ENCODE data around the gene CADPS2. TPM values are rescaled to one million over a fixed set of nuclear protein-coding genes. Genes with fewer than 3 reads are reported as not detected.

CADPS2 gene
- polyA plus RNA-seq, 1 donor (not counting 4 experiments of a cell fraction or from before 2014, with no cell fraction given): 0.35 TPM

DNA sequence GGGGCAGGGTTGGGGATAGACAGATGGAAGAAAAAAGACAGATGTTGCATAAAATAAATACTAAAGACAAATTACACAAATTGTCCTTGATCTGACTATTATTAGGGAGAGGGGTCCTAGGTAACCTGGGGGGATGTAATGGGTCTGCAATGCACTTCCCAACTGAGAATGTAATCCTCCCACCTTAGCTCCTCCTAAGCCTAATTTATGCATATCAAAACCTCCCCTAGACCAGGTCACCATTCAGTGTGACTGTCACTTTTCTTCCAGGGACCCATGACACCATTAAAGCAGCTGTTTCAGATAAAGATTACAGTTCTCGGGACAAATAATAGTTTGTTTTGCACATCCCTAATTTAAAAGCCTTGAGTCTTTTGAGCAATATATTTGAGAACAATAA, 447.8 kb downstream of the CADPS2 start:
- no peaks in the 10 kb centered on the region for H3K9me3 ChIP-seq (ENCODE audit: control insufficient read depth, low read depth, low read length)
- H3K9me1 ChIP-seq (ENCODE audit: control insufficient read depth, extremely low read depth, insufficient read depth, low read length): no peaks in the 10 kb centered on the region
- H3K27ac ChIP-seq (ENCODE audit: control insufficient read depth, insufficient read depth, low read length): no peak overlapping the region
- no peaks in the 10 kb centered on the region for H3K36me3 ChIP-seq (ENCODE audit: control insufficient read depth in 2 of 2, extremely low read depth in 1 of 2, insufficient read depth in 2 of 2, low read length in 2 of 2)
- H3K4me1 ChIP-seq (ENCODE audit: control insufficient read depth, extremely low read depth, insufficient read depth, low read length): no peaks in the 10 kb centered on the region
- TF ChIP-seq CTCF (optimal IDR thresholded peaks at IDR 0.05 in 1 of 3, IDR thresholded peaks at IDR 0.05 in 1 of 3, conservative IDR thresholded peaks at IDR 0.05 in 1 of 3; ENCODE audit: extremely low read depth in 1 of 3, insufficient read depth in 2 of 3, low read length in 3 of 3): no peak
- TF ChIP-seq EZH2 (IDR thresholded peaks at IDR 0.05; ENCODE audit: low read length): no peak
- H4K20me1 ChIP-seq (ENCODE audit: control insufficient read depth, extremely low read depth, insufficient read depth, low read length): no peaks in the 10 kb centered on the region
- H3K27me3 ChIP-seq (ENCODE audit: control insufficient read depth, extremely low read depth, insufficient read depth, low read length): no peaks in the 10 kb centered on the region
- no peaks in the 10 kb centered on the region for H3K79me2 ChIP-seq (ENCODE audit: control insufficient read depth, insufficient read depth, low read length)
- DNase-seq (ENCODE audit: low read depth, low spot score): no peak
- FAIRE-seq: no peak
- H3K9ac ChIP-seq (ENCODE audit: control insufficient read depth, extremely low read depth, insufficient read depth, low read length): no peak overlapping the region
- H3K4me3 ChIP-seq (ENCODE audit: control insufficient read depth in 2 of 3, extremely low read depth in 1 of 3, insufficient read depth in 2 of 3, low read depth in 1 of 3, low read length in 3 of 3): no peak overlapping the region
- H2AFZ ChIP-seq (ENCODE audit: control insufficient read depth, low read length): no peak overlapping the region
- H3K4me2 ChIP-seq (ENCODE audit: control insufficient read depth, extremely low read depth, insufficient read depth, low read depth, low read length): no peak overlapping the region
- dilution Hi-C loops (cut with MboI; ENCODE audit: extremely low pct_ligation_motif_present, low sequenced_read_pairs): no loop called here

DNA sequence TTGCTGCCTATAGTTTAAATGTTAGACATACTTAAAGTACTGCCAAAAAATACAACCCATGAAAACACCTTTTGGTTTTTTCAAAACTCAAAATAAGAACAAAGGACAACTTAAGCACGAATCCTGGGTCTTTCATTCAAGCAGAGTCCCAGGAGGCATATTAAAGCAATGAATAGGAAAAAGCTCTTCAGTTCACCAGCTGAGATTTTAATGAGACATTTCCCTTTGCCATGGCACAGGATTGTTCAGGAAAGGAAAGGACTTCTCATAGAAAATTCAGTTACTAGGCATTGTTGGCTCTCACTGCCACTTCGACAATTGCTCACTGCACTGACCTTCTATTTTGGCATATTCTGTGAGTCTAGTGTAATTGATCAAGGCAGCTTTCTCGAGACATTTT, 448.3 kb downstream of the CADPS2 start:
- H3K27me3 ChIP-seq (ENCODE audit: control insufficient read depth, extremely low read depth, insufficient read depth, low read length): no peaks in the 10 kb centered on the region
- H3K36me3 ChIP-seq (ENCODE audit: control insufficient read depth in 2 of 2, extremely low read depth in 1 of 2, insufficient read depth in 2 of 2, low read length in 2 of 2): no peaks in the 10 kb centered on the region
- DNase-seq (ENCODE audit: low read depth, low spot score) (no peak), FAIRE-seq (no peak)
- no peaks in the 10 kb centered on the region for H3K9me3 ChIP-seq (ENCODE audit: control insufficient read depth, low read depth, low read length)
- no peaks in the 10 kb centered on the region for H3K9me1 ChIP-seq (ENCODE audit: control insufficient read depth, extremely low read depth, insufficient read depth, low read length)
- no peak overlapping the region for H2AFZ ChIP-seq (ENCODE audit: control insufficient read depth, low read length)
- H3K4me3 ChIP-seq (ENCODE audit: control insufficient read depth in 2 of 3, extremely low read depth in 1 of 3, insufficient read depth in 2 of 3, low read depth in 1 of 3, low read length in 3 of 3): no peak overlapping the region
- H4K20me1 ChIP-seq (ENCODE audit: control insufficient read depth, extremely low read depth, insufficient read depth, low read length): no peaks in the 10 kb centered on the region
- H3K4me2 ChIP-seq (ENCODE audit: control insufficient read depth, extremely low read depth, insufficient read depth, low read depth, low read length): no peak overlapping the region
- dilution Hi-C loops (cut with MboI; ENCODE audit: extremely low pct_ligation_motif_present, low sequenced_read_pairs): no loop called here
- TF ChIP-seq EZH2 (IDR thresholded peaks at IDR 0.05; ENCODE audit: low read length) (no peak), CTCF (optimal IDR thresholded peaks at IDR 0.05 in 1 of 3, IDR thresholded peaks at IDR 0.05 in 1 of 3, conservative IDR thresholded peaks at IDR 0.05 in 1 of 3; ENCODE audit: extremely low read depth in 1 of 3, insufficient read depth in 2 of 3, low read length in 3 of 3) (no peak)
- no peak overlapping the region for H3K9ac ChIP-seq (ENCODE audit: control insufficient read depth, extremely low read depth, insufficient read depth, low read length)
- H3K4me1 ChIP-seq (ENCODE audit: control insufficient read depth, extremely low read depth, insufficient read depth, low read length): no peaks in the 10 kb centered on the region
- no peaks in the 10 kb centered on the region for H3K79me2 ChIP-seq (ENCODE audit: control insufficient read depth, insufficient read depth, low read length)
- no peak overlapping the region for H3K27ac ChIP-seq (ENCODE audit: control insufficient read depth, insufficient read depth, low read length)

Data from keratinocyte (primary cell).